H9 (cell line): ENCODE results near the gene ATP8A2. TPM values are rescaled to one million over a fixed set of nuclear protein-coding genes. Genes with fewer than 3 reads are reported as not detected.

Source experiments
- DNase-seq: peaks from one replicate; pipeline ENCODE4 v3.0.0-alpha.2; 2017
- H2AFZ ChIP-seq: one replicate; pipeline ENCODE4 v1.6.1; 2013; ENCODE audit warnings: mild to moderate bottlenecking, low read length, control low read depth, moderate library complexity
- H2AK5ac ChIP-seq: 2 replicates; pipeline ENCODE4 v1.6.1; 2013; ENCODE audit warnings: low read length, control low read depth, mixed read lengths; ENCODE audit not compliant: insufficient read length
- H2BK120ac ChIP-seq: one replicate; pipeline ENCODE4 v1.6.1; 2013; ENCODE audit warnings: low read depth, mild to moderate bottlenecking, low read length, control low read depth, inconsistent platforms; ENCODE audit not compliant: poor library complexity, severe bottlenecking
- H2BK12ac ChIP-seq: 2 replicates; pipeline ENCODE4 v1.6.1; 2013; ENCODE audit warnings: low read length, control low read depth, mixed read lengths, low read depth; ENCODE audit not compliant: insufficient read length
- H2BK15ac ChIP-seq: 2 replicates; pipeline ENCODE4 v1.6.1; 2013; ENCODE audit warnings: low read depth, low read length, control low read depth
- H2BK20ac ChIP-seq: one replicate; pipeline ENCODE4 v1.6.1; 2013; ENCODE audit warnings: low read depth, mild to moderate bottlenecking, low read length, control low read depth, inconsistent platforms; ENCODE audit not compliant: poor library complexity, severe bottlenecking
- H2BK5ac ChIP-seq: 2 replicates; pipeline ENCODE4 v1.6.1; 2013; ENCODE audit warnings: low read length, control low read depth, mixed read lengths; ENCODE audit not compliant: insufficient read length
- H3K14ac ChIP-seq: 2 replicates; pipeline ENCODE4 v1.6.1; 2013; ENCODE audit warnings: low read length, control low read depth; ENCODE audit not compliant: insufficient read depth
- H3K18ac ChIP-seq: 2 replicates; pipeline ENCODE4 v1.6.1; 2013; ENCODE audit warnings: low read depth, mild to moderate bottlenecking, mixed read lengths, low read length, control low read depth; ENCODE audit not compliant: insufficient read length
- H3K23ac ChIP-seq: 2 replicates; pipeline ENCODE4 v1.6.1; 2013; ENCODE audit warnings: low read length, control low read depth, mixed read lengths, low read depth; ENCODE audit not compliant: insufficient read length
- H3K23me2 ChIP-seq: 2 replicates; pipeline ENCODE4 v1.6.1; 2013; ENCODE audit warnings: low read depth, mild to moderate bottlenecking, mixed read lengths, low read length, control low read depth; ENCODE audit not compliant: insufficient read length, poor library complexity, severe bottlenecking
- H3K27ac ChIP-seq: 2 replicates; pipeline ENCODE4 v1.5.1; 2013; ENCODE audit warnings: low read length, control low read depth, mixed read lengths, low read depth; ENCODE audit not compliant: insufficient read length
- H3K27me3 ChIP-seq: 2 replicates; pipeline ENCODE4 v1.6.1; 2013; ENCODE audit warnings: low read length, control low read depth, inconsistent platforms; ENCODE audit not compliant: insufficient read depth
- H3K4ac ChIP-seq: 2 replicates; pipeline ENCODE4 v1.6.1; 2013; ENCODE audit warnings: low read depth, mild to moderate bottlenecking, control low read depth, inconsistent platforms, low read length, moderate library complexity
- H3K4me1 ChIP-seq: 2 replicates; pipeline ENCODE4 v1.6.1; 2013; ENCODE audit warnings: low read length, control low read depth, inconsistent platforms; ENCODE audit not compliant: insufficient read depth
- H3K4me2 ChIP-seq: 2 replicates; pipeline ENCODE4 v1.6.1; 2013; ENCODE audit warnings: low read length, control low read depth, mixed read lengths; ENCODE audit not compliant: insufficient read length, insufficient read depth
- H3K56ac ChIP-seq: 2 replicates; pipeline ENCODE4 v1.6.1; 2013; ENCODE audit warnings: low read depth, mild to moderate bottlenecking, mixed read lengths, low read length, control low read depth; ENCODE audit not compliant: insufficient read length
- H3K79me1 ChIP-seq: 2 replicates; pipeline ENCODE4 v1.6.1; 2013; ENCODE audit warnings: low read depth, mild to moderate bottlenecking, moderate library complexity, low read length, control low read depth, inconsistent platforms; ENCODE audit not compliant: insufficient read depth, poor library complexity, severe bottlenecking
- H3K79me2 ChIP-seq: 2 replicates; pipeline ENCODE4 v1.6.1; 2013; ENCODE audit warnings: low read length, control low read depth, inconsistent platforms; ENCODE audit not compliant: insufficient read depth
- H3K9ac ChIP-seq: 2 replicates; pipeline ENCODE4 v1.6.1; 2013; ENCODE audit warnings: low read length, control low read depth, mixed read lengths; ENCODE audit not compliant: insufficient read length; ENCODE audit errors: extremely low read depth
- H3K9me3 ChIP-seq: one replicate; pipeline ENCODE4 v1.6.1; 2013; ENCODE audit warnings: low read depth, low read length, inconsistent platforms; ENCODE audit not compliant: control insufficient read depth
- H3T11ph ChIP-seq: one replicate; pipeline ENCODE4 v1.6.1; 2013; ENCODE audit warnings: mild to moderate bottlenecking, low read length, control low read depth, inconsistent platforms
- H4K20me1 ChIP-seq: one replicate; pipeline ENCODE4 v1.6.1; 2013; ENCODE audit not compliant: control insufficient read depth, insufficient read length, insufficient read depth
- H4K5ac ChIP-seq: 2 replicates; pipeline ENCODE4 v1.6.1; 2013; ENCODE audit warnings: low read depth, mild to moderate bottlenecking, mixed read lengths, low read length, control low read depth; ENCODE audit not compliant: insufficient read length
- H4K8ac ChIP-seq: replicated peaks from 2 replicates; pipeline ENCODE4 v1.6.1; 2013; ENCODE audit warnings: low read length, control low read depth, mixed read lengths, low read depth; ENCODE audit not compliant: insufficient read length
- H4K91ac ChIP-seq: 2 replicates; pipeline ENCODE4 v1.6.1; 2013; ENCODE audit warnings: low read depth, mild to moderate bottlenecking, moderate library complexity, mixed read lengths, low read length, control low read depth; ENCODE audit not compliant: insufficient read length
- H3K27ac Mint-ChIP-seq, 3 experiments: 2 replicates in 2 of 3; 3 replicates in 1 of 3; pipeline ENCODE4 v1.8.0; 2020 to 2021; ENCODE audit warnings: mixed read lengths in 3 of 3, mild to moderate bottlenecking in 1 of 3, moderate library complexity in 1 of 3
- H3K27me3 Mint-ChIP-seq: 2 replicates; pipeline ENCODE4 v1.8.0; 2021; ENCODE audit warnings: low read depth, mild to moderate bottlenecking, moderate library complexity, mixed read lengths
- H3K36me3 Mint-ChIP-seq, 3 experiments: 2 replicates in 2 of 3; 3 replicates in 1 of 3; pipeline ENCODE4 v1.8.0; 2020 to 2021; ENCODE audit warnings: low read depth in 3 of 3, mixed read lengths in 3 of 3; ENCODE audit not compliant: insufficient read depth in 1 of 3
- H3K4me1 Mint-ChIP-seq, 2 experiments: 2 replicates each; pipeline ENCODE4 v1.8.0; 2020; ENCODE audit warnings: mixed read lengths in 2 of 2
- H3K4me3 Mint-ChIP-seq, 2 experiments: 2 replicates in 1 of 2; 3 replicates in 1 of 2; pipeline ENCODE4 v1.8.0; 2020 to 2021; ENCODE audit warnings: mild to moderate bottlenecking in 2 of 2, mixed read lengths in 2 of 2, moderate library complexity in 1 of 2
- H3K9me3 Mint-ChIP-seq, 2 experiments: 2 replicates in 1 of 2; 3 replicates in 1 of 2; pipeline ENCODE4 v1.8.0; 2020; ENCODE audit warnings: mild to moderate bottlenecking in 2 of 2, mixed read lengths in 2 of 2, moderate library complexity in 1 of 2
- total RNA-seq: library from RNA; stranded (reverse); gene quantifications from 2 replicates; pipeline ENCODE4 v1.2.1, GENCODE V29; 2021
- TF ChIP-seq, protein P1 (sequence below): fragments of 200-600 bp; sonication (generic); conservative IDR thresholded peaks from 3 replicates; pipeline ENCODE4 v1.8.0; 2021; ENCODE audit warnings: antibody characterized with exemption, mild to moderate bottlenecking

The ATP8A2 gene
- total RNA-seq, 1 experiment from 2014 or later, result 18.2 TPM

DNA sequence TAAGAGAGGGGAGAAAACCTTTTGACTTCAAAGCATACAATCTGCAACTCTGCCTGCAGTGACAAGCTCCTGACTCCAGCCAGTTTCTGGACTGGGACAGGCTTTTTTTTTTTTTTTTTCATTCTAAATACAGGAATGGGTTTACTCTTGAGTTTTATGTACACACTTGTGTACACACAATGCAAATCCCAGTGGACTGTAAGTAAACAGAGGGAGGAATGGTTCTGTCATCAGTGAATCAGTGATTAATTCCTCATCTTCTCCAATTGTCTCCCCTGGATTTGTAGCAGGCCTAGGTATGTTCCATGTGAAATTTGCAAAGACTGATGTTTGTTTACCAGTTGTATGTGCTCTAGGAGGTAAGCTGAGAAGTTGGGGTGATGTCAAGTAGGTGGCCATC, 495.3 kb downstream of the ATP8A2 start:
- H3K27me3 ChIP-seq, result no peaks in the 10 kb centered on the region
- H4K5ac ChIP-seq, result no peak overlapping the region
- H3K9me3 Mint-ChIP-seq, result no peaks in the 10 kb centered on the region
- no peak overlapping the region for H3K4ac ChIP-seq
- H3K18ac ChIP-seq, result no peak overlapping the region
- H3K9me3 ChIP-seq, result no peaks in the 10 kb centered on the region
- H3K27me3 Mint-ChIP-seq, result no peaks in the 10 kb centered on the region
- H3K23me2 ChIP-seq, result no peaks in the 10 kb centered on the region
- peaks cover 4% of the 10 kb centered on the region; the same call in 1 of the 2 replicates for H3K4me1 ChIP-seq
- H2BK20ac ChIP-seq, result no peak overlapping the region
- no peaks in the 10 kb centered on the region for H3K79me1 ChIP-seq
- H2AFZ ChIP-seq, result no peak overlapping the region
- TF ChIP-seq, protein P1, sequence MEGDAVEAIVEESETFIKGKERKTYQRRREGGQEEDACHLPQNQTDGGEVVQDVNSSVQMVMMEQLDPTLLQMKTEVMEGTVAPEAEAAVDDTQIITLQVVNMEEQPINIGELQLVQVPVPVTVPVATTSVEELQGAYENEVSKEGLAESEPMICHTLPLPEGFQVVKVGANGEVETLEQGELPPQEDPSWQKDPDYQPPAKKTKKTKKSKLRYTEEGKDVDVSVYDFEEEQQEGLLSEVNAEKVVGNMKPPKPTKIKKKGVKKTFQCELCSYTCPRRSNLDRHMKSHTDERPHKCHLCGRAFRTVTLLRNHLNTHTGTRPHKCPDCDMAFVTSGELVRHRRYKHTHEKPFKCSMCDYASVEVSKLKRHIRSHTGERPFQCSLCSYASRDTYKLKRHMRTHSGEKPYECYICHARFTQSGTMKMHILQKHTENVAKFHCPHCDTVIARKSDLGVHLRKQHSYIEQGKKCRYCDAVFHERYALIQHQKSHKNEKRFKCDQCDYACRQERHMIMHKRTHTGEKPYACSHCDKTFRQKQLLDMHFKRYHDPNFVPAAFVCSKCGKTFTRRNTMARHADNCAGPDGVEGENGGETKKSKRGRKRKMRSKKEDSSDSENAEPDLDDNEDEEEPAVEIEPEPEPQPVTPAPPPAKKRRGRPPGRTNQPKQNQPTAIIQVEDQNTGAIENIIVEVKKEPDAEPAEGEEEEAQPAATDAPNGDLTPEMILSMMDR, result no peak
- no peak overlapping the region for H2BK120ac ChIP-seq
- no peak overlapping the region for H3K27ac Mint-ChIP-seq
- no peaks in the 10 kb centered on the region for H4K20me1 ChIP-seq
- no peak overlapping the region for H2AK5ac ChIP-seq
- no peak overlapping the region for H3T11ph ChIP-seq
- H3K79me2 ChIP-seq, result no peaks in the 10 kb centered on the region
- no peak overlapping the region for H2BK5ac ChIP-seq
- peaks cover 37 to 42% of the 10 kb centered on the region in 2 experiments for H3K4me1 Mint-ChIP-seq
- H3K27ac ChIP-seq, result no peak overlapping the region
- no peak overlapping the region for H4K91ac ChIP-seq
- H3K23ac ChIP-seq, result no peak overlapping the region
- no peak overlapping the region for H3K9ac ChIP-seq
- H3K4me3 Mint-ChIP-seq, result no peak overlapping the region
- no peak overlapping the region for H2BK12ac ChIP-seq
- H3K14ac ChIP-seq, result no peak overlapping the region
- DNase-seq, result no peak
- H2BK15ac ChIP-seq, result no peak overlapping the region
- peaks cover 0 to 2% (median 0%) of the 10 kb centered on the region in 3 experiments; a peak in 3 of 7 replicates for H3K36me3 Mint-ChIP-seq
- no peak overlapping the region for H3K4me2 ChIP-seq
- no peak overlapping the region for H3K56ac ChIP-seq
- no peak overlapping the region for H4K8ac ChIP-seq
